ENCODE results near the gene NSUN2.
A peak's percentile ranks its signal among the peaks of the same experiment; 100 is the strongest.

Gene NSUN2

DNA sequence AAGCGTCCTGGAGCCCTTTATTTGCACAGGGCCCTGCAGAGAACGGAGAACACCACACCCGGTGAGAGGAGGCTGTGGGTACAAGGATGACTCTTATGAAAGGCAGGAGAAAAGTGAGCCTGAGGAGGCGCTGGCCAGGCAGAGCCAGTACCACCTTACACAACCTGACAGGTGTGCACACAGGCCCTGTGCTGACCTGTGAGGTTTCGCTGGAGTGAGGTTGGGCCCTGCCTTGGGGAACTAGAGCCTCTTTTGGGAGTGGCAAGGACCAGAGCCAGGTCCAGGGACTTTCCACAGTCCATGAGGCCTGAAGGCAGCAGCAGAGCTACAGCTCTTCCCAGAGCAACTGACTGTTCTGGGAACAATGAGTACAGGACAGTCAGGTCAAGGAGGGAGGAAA is 3.4 kb upstream of the NSUN2 start:
- no peak overlapping the region for H3K4me3 ChIP-seq (ENCODE audit: low read length)
- TF ChIP-seq, protein P1, sequence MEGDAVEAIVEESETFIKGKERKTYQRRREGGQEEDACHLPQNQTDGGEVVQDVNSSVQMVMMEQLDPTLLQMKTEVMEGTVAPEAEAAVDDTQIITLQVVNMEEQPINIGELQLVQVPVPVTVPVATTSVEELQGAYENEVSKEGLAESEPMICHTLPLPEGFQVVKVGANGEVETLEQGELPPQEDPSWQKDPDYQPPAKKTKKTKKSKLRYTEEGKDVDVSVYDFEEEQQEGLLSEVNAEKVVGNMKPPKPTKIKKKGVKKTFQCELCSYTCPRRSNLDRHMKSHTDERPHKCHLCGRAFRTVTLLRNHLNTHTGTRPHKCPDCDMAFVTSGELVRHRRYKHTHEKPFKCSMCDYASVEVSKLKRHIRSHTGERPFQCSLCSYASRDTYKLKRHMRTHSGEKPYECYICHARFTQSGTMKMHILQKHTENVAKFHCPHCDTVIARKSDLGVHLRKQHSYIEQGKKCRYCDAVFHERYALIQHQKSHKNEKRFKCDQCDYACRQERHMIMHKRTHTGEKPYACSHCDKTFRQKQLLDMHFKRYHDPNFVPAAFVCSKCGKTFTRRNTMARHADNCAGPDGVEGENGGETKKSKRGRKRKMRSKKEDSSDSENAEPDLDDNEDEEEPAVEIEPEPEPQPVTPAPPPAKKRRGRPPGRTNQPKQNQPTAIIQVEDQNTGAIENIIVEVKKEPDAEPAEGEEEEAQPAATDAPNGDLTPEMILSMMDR (IDR thresholded peaks at IDR 0.05; ENCODE audit: insufficient read depth, low read depth, low read length, missing control alignments) = peak; percentile 33
- peak; percentile 97 for DNase-seq (ENCODE audit: low read depth)

DNA sequence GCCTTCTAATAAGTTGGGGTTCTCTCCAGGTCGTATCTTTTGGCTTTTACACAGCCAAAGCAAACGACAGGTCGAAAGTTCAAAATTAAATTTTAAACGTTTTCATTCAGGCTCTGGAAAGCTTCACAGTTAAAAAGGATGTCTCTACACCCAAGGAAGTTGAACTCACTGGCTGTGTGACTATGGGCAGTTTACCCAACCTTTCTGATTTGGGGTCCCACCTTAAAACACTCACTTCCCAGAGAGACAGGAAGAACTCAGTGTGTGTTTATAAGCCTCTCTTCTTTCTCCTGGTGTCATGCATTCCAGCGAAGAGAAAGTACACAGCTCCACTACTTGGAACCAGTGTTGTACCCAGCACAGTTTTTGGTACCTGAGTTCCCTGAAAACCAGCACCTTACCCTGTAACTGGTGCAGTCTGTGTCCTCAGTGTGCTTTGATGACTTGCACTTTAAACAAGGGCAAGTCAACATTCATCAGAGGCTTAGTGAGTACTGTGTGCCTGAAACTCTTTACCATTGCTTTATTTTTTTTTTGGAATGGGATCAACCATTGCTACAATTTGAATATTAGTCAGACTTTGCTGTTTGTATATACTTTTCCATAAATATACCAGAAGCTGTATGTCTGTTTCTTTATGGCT is 2.1 kb upstream of the NSUN2 start:
- peak overlapping the region; percentile 97 for H3K4me3 ChIP-seq (ENCODE audit: low read length)
- TF ChIP-seq, protein P1 (IDR thresholded peaks at IDR 0.05; ENCODE audit: insufficient read depth, low read depth, low read length, missing control alignments) = no peak
- peak; percentile 36 for DNase-seq (ENCODE audit: low read depth)

DNA sequence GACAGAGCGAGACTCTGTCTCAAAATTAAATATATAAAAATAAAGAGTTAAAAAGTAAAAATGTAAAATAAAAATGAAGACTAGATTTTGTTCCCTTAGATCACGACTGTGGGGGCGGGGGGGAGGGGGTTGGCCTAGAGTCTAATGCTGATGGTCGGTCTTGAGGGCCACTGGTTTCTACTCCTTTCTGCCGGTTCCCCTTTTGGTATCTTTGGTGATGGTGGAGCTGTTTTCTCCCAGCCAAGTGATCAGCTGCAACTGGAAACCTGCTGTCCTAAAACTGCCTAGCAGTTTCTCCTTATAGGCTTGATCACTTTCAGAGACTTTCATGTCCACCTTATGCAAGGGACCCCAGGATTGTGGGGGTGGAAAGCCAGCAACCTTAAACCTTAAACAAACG is 1.5 kb upstream of the NSUN2 start:
- no peak for DNase-seq (ENCODE audit: low read depth)
- TF ChIP-seq, protein P1 (IDR thresholded peaks at IDR 0.05; ENCODE audit: insufficient read depth, low read depth, low read length, missing control alignments) = no peak
- peak overlapping the region; percentile 97 for H3K4me3 ChIP-seq (ENCODE audit: low read length)

DNA sequence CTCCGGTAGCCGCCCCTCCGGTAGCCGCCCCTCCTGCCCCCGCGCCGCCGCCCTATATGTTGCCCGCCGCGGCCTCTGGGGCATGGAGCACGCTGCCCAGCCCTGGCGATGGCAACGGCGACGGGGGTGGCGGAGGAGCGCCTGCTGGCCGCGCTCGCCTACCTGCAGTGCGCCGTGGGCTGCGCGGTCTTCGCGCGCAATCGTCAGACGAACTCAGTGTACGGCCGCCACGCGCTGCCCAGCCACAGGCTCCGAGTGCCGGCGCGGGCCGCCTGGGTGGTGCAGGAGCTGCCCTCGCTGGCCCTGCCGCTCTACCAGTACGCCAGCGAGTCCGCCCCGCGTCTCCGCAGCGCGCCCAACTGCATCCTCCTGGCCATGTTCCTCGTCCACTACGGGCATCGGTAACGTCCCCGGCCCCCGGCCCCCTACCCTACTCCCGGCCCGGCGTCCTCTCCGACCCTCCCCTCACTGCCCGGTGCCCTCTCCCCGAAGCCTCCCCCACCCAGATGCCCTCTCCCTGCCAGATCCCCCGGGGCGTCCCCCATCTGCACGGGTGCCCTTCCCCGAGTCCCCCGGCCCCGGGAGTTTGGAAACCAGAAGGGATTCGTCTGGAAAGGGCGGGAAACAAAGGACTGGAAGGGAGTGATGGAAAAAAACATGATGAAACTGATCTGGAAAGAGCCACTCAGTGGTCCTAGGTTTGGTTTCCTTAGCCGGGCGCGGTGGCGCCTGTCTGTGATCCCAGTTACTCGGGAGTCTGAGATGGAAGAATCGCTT is 813 bp upstream of the NSUN2 start:
- peak overlapping the region; percentile 97 for H3K4me3 ChIP-seq (ENCODE audit: low read length)
- DNase-seq (ENCODE audit: low read depth) = peak; percentile 21
- TF ChIP-seq, protein P1 (IDR thresholded peaks at IDR 0.05; ENCODE audit: insufficient read depth, low read depth, low read length, missing control alignments) = no peak

DNA sequence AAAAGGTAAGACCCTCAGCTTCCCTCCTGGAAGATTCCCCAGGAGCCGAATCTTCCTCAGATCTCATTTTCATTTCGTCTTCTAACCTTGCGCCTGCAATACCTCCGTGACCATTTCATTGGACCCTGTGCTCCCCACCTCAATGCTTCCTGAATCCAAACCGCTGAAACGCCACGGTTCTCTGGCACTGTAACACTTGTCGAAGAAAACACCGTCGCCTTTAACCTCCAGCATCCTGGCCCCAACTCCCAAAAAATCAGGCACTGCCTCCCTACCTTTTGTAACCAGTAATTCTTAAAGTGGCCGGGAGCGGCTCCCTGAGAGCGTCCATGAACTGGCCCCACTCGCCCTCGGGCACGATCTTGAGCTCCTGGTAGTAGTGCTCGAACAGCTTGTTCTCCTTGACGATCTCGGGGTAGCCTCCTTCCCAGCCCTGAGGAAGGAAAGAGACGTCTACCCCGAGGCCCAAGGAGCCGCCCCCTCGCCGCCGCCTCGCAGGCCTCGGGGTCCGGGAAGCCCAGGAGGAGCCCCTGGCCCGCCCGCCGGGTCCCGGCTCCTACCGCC is 438 bp downstream of the NSUN2 start:
- peak; percentile 52 for DNase-seq (ENCODE audit: low read depth)

DNA sequence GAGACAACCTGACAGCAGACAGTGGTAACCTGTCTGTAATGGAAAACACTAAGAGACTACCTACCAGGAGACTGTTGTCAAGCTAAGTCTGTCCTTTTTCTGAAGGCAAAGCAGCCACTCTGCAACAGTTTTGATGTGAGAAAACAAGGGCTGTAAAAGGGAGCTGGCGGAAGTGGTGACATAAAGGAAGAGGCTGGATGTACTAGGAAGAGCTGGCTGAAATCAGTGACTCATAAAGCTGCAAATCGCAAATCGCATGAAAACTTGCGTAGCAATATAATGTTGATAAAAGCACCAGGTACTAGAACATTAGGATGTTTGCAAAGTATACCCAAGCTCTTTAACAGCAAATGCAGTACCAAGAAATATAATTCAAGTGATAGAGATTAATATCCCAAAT is 1.4 kb downstream of the NSUN2 start:
- peak overlapping the region; percentile 97 for H3K4me3 ChIP-seq (ENCODE audit: low read length)
- DNase-seq (ENCODE audit: low read depth) = peak; percentile 13
- TF ChIP-seq, protein P1 (IDR thresholded peaks at IDR 0.05; ENCODE audit: insufficient read depth, low read depth, low read length, missing control alignments) = no peak

More for the DNA sequence above, 438 bp downstream of the NSUN2 start:
- peak overlapping the region; percentile 97 for H3K4me3 ChIP-seq (ENCODE audit: low read length)
- TF ChIP-seq, protein P1 (IDR thresholded peaks at IDR 0.05; ENCODE audit: insufficient read depth, low read depth, low read length, missing control alignments) = peak; percentile 14

Data from epithelial cell of esophagus (primary cell).